PC-3 (cell line): ENCODE results near the gene UGT1A5.

Experiments
- EZH2 ChIP-seq: fragments of 300-600 bp; sonication (generic); IDR thresholded peaks from one replicate; pipeline ENCODE4 v1.6.1; 2017; ENCODE audit warnings: antibody characterized with exemption, mild to moderate bottlenecking, low read length; ENCODE audit not compliant: unreplicated experiment
- EZH2phosphoT487 ChIP-seq: fragments of 300-600 bp; sonication (generic); IDR thresholded peaks from 2 replicates; pipeline ENCODE4 v1.6.1; 2018; ENCODE audit warnings: mild to moderate bottlenecking, antibody characterized with exemption, low read length, borderline replicate concordance

- no peak for TF ChIP-seq EZH2
- TF ChIP-seq EZH2phosphoT487, result no peak
Observed at GRCh38 chr2:233816771-233817170, 104.1 kb downstream of the UGT1A5 start.
